ENCODE measurements around the gene ATXN1.

The ATXN1 gene

DNA sequence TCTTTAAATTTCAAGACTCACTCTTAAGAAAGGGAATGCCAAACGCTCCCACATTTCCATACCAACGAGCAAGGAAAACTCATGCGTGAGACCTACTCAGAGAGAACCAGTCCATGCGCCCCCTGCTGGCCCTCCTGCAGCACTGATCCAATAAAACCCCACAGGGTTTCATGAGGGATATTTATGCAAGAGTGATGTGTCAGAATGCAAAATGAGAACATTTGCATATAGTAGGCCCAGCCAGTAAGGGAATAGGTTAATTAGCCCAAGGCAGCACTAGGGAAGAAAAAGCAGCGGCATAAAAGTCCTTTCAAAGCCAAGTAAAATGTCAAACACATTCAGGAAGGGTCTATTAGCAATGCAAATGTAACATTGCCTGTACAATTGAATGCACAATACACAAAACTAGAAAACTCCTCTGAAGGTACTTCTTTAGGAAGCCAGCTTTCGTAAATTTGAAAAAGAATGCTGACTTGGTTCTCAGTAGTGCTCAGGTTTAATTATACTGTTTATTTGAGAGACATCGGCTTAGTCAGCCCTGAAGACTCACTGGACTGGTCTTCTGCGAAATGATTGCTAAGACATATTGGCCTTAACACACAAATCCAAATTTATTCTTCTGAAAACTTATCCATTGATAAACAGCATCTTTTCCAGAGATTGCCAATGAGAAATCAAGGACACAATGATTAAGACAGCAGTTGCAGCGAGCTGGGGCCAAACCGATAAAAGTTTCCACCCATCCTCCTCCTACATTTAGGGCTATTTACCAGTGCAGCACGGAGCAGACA is 429.7 kb downstream of the ATXN1 start:
- DNase-seq (ENCODE audit: low read depth) = no peak

DNA sequence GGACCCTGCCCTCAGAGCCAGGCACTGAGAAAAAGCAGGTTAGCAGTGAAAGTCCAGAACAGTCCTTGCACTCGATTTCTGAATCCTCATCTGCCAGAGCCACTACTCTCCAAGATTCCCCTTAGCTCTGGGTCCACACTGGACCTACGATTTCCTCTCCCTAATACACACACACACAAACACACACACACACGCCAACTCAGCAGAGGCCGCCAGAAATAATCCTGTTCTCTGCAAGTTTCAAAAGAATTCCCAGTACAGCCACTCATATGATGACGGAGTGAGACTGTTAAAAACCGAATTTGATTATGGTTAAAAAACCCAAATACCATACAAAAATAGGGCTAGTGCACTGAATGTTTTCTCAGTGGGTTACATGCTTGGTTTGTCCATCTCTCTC is 432.0 kb downstream of the ATXN1 start:
- DNase-seq (ENCODE audit: low read depth) = no peak

GRCh38 chr6:16327777-16328325 is 433.4 kb downstream of the ATXN1 start:
- no peak for DNase-seq (ENCODE audit: low read depth)

DNA sequence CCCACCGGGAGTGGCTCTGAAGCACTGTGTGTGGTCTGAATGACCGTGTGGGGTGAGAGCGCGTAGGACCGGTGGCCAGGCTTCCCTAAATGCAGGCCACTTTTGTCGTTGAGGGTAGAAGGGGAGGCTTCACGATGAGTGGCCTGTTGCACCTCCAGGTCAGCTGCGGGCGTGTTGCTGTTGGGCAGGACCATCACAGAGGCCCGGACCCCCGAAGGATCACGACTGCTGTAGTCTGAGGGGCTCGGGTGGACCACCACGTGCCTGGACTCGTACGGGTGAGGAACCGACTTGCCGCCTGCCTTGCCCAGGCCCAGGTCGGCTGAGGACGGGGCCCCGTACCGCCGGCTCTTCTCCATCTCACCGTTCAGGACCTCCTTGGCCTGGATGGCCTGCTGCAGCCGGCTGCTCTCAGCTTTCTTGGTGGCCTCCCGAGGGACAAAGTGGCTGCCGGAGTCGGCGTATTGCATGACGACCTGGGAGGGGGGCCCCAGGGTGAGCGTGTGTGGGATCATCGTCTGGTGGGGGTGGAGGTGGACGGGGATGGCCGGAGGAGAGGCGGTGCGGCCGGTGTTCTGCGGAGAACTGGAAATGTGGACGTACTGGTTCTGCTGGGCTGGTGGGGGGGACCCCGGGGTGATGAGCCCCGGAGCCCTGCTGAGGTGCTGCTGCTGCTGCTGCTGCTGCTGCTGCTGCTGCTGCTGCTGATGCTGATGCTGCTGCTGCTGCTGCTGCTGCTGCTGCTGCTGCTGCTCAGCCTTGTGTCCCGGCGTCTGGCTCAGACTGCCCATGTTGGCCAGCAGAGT is 434.1 kb downstream of the ATXN1 start:
- no peak for DNase-seq (ENCODE audit: low read depth)

- DNase-seq (ENCODE audit: low read depth) = no peak
Measured at GRCh38 chr6:16326531-16326930, 434.7 kb downstream of the ATXN1 start.

DNA sequence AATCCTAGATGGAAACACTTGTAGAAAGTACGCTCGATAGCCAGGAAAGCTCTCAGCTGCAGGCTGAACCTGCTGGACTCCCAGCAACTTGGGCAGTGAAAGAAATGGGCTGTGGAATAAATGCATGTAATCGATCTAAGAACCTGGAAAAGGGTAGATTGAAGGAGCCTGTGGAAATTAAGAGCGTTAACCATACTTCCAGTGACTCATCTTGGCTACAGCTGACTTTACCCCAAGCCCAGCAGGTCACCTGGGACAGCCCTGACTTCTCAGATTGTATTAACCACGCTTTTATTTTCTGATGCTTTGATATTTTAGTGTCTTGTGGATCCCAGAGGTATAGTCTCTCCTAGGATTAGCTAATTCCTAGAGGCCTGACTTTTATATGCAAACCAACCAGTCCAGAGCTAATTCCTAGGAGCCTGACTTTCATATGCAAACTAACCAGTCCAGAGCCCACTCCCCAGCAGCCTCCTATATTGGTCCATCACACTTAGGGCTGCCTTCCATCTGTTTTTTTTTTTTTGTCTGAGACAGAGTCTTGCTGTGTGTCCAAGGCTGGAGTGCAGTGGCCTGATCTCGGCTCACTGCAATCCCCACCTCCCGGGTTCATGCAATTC is 436.5 kb downstream of the ATXN1 start:
- no peak for DNase-seq (ENCODE audit: low read depth)

GRCh38 chr6:16324184-16324583 is 437.1 kb downstream of the ATXN1 start:
- no peak for DNase-seq (ENCODE audit: low read depth)

DNA sequence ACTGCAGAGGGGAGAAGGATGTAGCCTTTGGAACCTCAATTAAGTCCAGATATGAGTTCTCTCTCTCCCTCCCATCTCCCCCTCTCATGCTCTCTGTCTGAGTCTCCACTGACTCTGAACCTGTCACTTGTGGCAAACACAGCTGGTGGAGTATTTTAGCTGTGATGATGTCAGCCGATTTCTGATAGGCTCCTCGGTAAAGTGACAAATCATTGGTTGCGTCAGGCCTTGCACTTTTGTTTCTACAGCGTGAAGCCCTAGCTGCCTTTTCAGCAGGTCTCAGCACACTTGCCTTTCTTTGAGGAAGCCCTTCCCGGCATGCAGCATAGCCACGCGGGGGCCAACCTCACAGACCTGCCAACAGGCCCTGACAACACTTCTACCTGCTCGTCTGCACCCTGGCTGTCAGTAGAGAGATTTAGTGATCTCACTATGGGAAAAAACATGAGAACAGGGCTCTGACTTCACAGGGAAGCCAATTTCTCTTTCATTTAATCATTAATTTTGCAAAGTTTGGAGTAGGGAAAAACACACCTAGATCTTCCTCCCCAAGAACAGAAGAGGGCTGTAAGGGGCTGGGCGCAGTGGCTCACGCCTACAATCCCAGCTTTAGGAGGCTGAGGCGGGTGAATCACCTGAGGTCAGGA is 438.5 kb downstream of the ATXN1 start:
- DNase-seq (ENCODE audit: low read depth) = peak; percentile 60

- DNase-seq (ENCODE audit: low read depth) = no peak
Measured at GRCh38 chr6:16321826-16322225, 439.4 kb downstream of the ATXN1 start.

DNA sequence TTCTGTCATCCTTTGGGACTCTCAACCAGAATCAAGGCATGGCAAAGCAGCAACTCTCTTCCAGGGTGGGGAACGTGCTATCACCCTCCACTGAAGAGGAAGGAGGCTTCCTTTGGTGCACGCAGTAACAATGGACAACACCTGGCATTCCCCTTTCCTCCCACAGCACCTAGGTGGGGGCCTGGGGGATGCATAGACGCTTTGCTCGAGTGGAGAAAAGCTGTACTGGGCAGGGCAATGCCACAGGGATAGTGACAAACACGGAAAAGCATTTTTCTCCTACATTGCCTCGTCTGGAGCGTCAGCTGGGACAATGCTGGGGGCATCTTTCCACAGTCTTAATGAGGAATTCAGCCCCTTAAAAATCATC is 439.9 kb downstream of the ATXN1 start:
- DNase-seq (ENCODE audit: low read depth) = no peak

DNA sequence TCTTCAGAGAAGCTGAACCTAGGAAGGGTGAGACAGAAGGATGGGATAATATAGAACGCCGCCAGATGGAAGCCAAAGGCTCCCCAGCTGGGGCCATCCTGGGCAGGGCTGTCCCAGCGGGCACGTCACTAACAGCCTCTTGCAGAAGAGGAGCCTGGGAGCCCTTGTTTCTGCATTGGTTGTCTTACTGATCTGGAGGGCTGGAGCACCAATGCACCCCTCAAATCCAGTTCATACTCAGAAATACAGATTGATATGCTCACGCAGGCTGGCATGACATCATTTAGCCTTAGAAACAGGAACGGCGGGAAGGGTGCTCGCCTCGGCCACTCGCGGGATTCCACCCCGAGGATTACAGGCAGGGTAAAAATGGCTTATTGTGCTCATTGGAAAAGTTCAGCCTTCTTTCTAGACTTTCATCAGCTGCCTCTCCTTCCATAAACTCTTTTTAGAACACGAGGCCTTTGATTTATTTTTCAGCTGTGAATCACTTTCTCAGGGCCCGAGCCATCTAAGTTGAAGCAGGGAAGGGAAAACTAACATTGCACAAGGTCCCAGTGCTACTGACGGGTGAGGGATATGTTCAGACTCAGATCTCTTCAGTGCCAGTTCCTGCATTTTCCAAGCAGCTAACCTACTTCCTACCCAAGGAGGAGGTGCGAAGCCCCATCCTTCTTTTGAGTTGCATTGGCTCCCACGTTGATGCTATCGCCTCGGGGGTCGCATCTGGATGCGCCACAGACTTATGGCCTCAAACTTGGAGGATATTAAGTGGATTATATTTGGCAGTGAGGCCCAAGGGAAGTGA is 440.5 kb downstream of the ATXN1 start:
- no peak for DNase-seq (ENCODE audit: low read depth)

DNA sequence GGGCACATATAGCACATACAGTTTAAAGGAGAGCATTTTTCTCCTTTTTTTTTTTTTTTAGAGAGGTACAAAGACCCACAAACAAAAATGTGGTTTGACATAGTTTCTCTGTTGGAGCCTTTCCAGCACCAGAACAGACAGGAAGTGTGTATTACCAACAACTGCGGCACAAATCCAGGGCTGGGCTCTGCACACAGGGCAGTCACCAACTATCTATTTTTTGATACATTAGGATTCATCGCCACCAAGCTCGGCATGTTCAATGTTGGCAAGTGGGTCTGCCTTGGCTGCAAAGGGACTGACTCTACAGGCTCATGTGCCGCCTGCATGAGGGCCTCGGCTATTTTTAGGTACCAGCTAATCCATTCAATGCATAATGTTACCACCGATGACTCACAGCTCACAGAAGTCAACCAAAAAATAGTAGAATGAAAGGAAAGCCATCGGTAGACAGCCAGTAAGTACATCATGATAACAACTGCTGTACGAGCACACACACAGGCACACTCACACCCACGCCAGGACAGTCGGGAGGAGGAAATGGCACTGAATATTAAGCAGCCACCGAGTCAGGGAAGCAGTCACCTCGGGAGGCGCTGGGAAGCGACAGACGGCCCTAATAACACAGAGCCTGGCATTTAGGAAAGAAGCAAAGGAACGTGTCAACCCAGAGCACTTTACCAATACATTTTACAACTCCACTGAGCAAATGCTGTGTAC is 441.3 kb downstream of the ATXN1 start:
- DNase-seq (ENCODE audit: low read depth) = peak; percentile 53

GRCh38 chr6:16318953-16319720 is 442.1 kb downstream of the ATXN1 start:
- no peak for DNase-seq (ENCODE audit: low read depth)

DNA sequence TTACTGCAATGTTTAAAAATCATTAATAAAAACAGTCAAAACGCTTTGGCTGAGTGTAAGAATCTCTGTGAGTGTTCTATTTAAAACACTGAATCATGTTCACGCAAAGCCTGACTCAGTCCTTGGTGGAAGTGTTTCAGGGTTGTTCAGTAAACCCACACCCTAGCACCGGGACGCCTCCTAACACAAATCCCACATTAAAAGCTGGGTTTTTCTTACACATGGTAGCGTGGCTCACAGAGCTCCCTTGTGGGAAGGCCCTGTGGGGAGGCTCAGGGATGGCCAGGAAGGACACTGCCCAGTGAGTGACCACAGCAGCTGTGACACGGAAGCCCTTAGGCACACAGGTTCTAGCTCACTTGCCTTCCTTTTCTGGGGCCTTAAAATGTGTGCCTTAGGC is 442.7 kb downstream of the ATXN1 start:
- DNase-seq (ENCODE audit: low read depth) = no peak

- no peak for DNase-seq (ENCODE audit: low read depth)
Measured at GRCh38 chr6:16316741-16317251, 444.5 kb downstream of the ATXN1 start.

GRCh38 chr6:16314296-16314695 is 447.0 kb downstream of the ATXN1 start:
- DNase-seq (ENCODE audit: low read depth) = no peak

GRCh38 chr6:16313732-16314131 is 447.5 kb downstream of the ATXN1 start:
- no peak for DNase-seq (ENCODE audit: low read depth)

- no peak for DNase-seq (ENCODE audit: low read depth)
Measured at GRCh38 chr6:16311763-16312162, 449.5 kb downstream of the ATXN1 start.

- no peak for DNase-seq (ENCODE audit: low read depth)
Measured at GRCh38 chr6:16306334-16306733, 454.9 kb downstream of the ATXN1 start.

GRCh38 chr6:16305788-16306187 is 455.5 kb downstream of the ATXN1 start:
- no peak for DNase-seq (ENCODE audit: low read depth)
